MV-4-11 (cell line): ENCODE results near the gene TNRC18.
"Not testable (repeated sequence)": the region's sequence is repeated elsewhere in the genome, so short reads cannot be mapped to it uniquely, and the experiment has no call there.

Source experiments
- DNase-seq: peaks from one replicate; lab custom pipeline; 2025; lab: John Stamatoyannopoulos, UW

The TNRC18 gene

DNA sequence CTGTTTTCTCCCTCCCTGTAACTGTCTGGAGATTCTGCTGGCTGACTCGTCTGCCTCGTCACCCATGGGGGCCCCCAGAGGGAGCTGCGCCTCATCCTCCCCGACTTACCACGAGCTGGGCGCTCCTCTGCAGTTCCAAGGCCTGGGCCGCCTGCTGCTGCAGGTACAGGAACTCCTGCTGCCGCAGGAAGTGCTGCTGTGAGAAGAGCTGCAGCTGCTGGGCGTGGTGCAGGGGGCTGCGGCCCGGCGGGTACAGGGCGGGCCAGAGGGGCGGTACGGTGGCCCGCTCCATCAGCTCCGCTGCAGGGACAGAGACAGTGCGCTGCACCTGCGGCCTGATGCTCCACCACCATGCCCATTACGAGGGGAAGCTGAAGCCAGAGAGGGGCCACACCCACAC is 47.7 kb downstream of the TNRC18 start:
- peak; percentile 10 for DNase-seq

DNA sequence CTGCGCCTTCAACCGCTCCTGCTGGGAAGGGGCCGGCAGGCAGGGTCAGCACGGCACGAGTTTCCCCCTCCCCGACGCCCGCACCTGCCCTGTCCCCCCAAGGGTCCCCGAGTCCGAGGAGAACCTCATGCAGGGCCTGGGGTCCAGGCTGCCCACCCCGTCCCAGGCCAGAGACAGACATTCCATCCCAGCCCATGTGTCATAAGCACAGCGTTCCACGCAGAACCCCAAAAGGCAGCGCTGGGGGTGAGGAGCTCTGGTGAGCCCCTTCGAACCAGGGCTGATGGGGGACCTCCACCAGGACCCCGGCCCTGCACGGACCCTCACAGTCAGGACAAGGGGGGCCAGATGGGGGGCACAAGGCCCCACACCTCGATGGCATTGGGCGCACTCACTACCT is 49.2 kb downstream of the TNRC18 start:
- DNase-seq, result no peak

DNA sequence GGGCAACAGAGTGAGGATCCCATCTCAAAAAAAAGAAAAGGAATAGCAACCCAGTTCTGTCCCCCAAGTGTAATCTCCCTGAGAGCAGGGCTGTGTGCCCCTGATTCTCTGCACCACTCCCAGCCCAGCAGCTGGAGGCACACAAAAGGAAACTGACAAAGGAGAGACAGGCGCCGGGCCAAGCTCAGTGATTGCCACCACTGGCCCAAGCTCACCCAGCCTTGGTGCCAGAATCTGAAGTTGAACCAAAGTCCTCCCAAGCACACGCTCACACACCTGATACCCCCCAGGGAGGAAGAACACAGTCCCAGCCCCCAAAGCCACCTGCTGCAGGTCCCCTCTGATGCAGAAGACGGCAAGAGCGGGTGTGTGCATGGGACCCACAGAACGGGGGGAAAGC is 50.3 kb downstream of the TNRC18 start:
- DNase-seq, result no peak

DNA sequence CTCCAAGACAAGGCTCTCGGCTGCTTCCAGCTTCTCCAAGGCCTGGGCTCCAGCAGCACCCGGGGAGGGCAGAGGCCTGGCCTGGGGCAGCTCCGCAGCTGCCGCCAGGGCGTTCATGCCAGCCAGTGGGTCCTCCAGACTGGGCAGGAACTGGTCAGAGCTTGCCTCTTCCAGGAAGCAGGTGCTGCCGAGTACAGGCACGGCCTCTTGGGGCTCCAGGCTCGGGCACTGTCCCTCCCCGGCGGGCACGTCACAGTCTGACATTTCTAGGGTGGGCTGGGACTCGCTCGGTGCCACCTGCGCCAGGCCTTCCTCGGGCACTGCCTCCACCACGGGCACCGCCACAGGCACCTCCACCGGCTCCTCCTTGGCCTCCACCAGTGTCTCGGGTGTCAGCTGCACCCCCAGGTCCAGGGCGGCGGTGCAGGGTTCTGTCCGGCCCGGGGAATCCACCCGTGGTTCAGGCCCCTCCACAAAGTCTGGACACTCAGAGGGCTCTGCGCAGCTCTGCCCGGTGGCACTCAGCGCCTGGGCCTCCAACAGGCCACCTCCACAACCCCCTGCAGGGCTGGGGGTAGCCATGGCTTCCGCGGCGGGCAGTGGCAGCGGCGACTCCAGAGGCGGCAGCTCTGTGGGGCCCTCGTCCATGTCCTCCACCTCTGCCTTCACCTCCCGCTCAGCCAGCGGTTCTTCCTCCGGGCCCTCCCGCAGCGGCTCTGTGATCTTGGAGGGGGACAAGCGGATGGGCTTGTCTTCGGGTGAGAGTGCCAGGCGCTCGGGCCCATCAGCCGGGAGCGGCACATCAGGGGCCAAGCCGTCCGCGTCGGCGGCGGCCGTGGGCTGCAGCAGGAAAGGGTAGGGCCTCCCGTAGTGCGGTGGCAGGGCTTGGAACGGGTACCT is 52.9 kb downstream of the TNRC18 start:
- no peak for DNase-seq

DNA sequence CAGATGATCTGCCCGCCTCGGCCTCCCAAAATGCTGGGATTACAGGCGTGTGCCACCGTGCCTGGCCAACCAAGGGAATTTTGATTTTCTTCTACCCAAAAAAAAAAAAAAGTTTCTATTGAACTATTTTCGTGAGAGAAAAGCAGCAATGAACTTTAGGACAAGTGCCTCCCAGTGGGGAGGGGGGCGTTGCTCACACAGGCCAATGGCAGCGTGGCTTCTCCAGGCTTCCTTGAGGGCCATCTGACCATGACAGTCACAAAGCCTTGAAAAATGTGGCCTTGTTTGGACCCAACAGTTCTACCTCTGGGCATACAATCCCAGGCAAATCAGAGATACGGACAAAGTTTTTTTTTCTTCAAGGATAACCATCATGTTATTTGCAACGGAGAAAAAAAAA is 56.0 kb downstream of the TNRC18 start:
- DNase-seq, result no peak

DNA sequence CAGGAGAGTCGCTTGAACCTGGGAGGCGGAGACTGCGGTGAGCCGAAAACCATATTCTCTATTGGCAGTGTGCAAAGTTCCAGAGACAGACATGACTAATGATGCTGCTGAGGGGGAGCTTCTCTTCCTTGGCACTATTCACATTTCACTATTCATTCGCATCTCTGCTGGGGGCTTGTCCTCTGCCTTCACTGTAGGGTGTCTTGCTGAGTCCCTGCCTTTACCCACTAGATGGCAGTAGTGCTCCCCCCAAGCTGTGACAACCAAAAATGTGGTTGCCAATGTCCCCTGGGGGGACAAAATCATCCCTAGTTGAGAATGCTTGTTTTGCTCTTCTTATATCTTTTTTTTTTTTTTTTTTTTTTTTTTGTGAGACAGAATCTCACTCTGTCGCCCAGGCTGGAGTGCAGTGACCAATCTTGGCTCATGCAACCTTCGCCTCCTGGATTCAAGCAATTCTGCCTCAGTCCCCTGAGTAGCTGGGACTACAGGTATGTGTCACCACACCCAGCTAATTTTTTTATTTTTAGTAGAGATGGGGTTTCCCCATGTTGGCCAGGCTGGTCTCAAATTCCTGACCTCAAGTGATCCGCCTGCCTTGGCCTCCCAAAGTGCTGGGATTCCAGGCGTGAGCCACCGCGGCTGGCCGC is 57.5 kb downstream of the TNRC18 start:
- peak; percentile 60 for DNase-seq

DNA sequence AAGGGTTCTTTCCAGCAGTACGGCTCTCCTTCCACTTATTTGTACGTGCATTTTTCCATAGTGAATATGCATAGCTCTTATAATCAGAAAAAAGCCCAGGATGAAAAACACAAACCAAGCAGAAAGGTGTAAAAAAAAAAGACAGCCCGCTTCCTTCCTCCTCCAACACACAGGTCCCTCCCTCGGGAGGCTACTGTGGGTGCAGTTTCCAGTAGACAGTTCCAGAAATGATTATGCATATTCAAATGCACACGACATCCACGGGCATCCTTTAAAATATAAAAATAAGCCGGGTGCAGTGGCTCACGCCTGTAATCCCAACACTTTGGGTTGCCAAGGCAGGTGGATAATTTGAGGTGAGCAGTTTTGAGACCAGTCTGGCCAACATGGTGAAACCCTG is 59.9 kb downstream of the TNRC18 start:
- no peak for DNase-seq

DNA sequence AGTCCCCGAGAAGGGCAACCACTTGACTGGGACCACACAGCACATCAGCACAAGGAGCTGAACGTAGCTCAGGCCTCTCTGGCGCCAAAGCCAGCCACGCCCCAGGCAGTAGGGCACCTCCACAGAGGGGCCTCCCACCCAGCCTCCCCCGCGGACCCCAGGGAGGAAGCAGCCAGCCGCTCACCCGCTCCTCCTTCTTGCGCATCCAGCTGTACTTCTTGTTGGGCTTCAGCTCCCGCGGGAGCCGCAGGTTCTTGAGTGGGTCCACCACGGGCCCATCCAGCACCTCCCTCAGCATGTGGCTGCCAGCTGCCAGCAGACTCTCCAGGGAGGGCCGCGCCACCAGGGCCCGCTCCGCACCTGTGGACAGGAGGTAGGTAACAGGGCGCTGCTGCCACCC is 61.2 kb downstream of the TNRC18 start:
- no peak for DNase-seq

DNA sequence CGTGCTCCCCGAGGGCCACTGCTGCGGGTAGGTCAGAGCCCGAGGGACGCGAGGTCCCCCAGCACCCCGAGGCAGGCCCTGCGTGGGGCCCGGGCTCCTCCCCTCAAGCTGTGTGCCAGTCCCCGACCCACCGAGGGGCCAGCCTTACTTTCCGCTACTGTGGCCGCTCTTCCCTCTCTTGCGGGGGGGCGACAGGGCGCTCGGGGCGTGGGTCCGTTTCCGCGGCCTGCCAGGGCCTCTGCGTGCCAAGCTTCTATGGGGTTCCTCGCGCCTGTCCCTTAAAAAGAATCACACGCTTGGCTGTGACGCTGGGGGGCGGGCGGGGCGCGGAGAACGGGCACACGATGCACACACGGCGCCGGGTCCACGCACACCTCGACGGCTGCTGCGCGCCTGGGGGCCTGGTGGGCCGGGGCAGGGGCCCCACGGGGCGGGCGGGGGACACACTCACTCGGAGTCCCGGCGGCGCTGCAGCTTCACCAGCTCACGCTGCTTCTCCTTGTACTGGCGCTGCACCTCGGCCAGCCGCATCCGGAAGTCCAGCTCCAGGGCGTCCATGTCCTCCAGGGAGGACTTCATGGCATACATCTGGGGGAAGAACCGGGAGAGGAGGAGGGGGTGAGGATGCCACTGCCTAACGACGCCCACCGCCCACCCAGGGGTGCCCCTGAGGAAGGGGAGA is 62.0 kb downstream of the TNRC18 start:
- no peak for DNase-seq

DNA sequence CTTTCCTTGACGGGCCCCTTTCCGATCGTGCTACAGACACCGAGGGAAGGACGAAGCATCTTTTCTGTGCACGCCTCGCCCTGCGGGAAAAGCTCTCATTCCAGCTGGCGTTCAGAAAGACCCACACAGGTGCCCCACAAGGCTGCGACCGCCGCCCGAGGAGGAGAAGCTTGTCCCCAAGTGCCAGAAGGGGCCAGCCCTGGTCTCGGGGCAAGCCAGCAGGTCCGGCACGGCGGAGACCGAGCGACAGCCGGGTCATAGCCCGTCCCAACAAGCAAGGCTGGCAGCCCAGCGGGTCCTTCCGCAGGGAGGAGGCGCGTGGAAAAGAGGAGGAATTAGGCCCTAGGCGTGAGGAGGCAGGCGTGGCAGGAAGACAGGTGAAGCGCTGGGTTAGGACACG is 62.7 kb downstream of the TNRC18 start:
- no peak for DNase-seq

DNA sequence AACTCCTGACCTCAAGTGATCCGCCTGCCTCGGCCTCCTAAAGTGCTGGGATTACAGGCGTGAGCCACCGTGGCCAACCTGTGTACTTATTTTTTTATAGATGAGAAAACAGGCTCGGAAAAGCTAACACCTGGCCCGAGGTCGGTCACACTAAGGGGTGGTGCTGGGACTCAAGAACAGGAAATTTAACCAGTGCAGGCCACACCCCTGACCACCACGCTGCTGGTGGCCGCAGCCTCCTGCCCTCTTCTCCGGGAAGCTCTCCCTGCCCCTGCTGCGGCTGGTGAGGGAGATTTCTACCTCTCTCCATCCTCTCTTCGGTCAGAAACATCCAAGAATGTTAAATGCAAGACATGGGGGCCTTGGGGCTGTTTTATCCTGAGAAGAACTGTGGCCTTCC is 63.2 kb downstream of the TNRC18 start:
- DNase-seq, result no peak

DNA sequence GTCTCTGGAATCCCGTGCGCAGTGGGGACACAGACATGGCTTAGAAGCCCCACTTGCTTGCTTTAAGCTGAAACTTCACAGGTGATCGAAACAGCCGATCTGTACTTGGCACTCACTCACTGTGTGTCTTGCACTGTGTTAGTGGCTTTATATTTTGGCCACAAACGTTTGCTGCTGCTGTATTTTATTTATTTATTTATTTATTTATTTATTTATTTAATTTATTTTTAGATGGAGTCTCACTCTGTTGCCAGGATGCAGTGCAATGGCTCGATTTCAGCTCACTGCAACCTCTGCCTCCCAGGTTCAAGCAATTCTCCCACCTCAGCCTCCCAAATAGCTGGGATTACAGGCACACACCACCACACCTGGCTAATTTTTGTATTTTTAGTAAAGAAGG is 63.6 kb downstream of the TNRC18 start:
- DNase-seq, result not testable (repeated sequence)

DNA sequence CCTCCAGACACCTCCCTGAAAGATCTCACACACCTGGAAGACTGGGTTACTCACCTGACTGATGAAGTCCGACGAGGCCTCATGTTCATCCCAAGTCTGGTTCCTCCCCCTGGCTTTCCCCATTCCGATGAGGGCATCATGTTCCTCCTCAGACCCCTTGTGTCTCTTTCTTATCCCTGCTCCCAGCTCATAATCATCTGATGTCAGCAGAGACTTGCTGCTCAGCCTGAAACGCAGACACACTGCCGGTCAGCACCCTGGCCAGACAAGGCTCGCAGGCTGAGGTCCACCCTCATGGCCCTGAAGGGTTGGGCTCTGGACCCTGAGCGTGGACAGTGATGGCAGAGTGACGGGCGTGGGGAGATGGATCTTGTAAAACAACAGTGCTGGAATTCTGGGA is 64.3 kb downstream of the TNRC18 start:
- DNase-seq, result no peak

DNA sequence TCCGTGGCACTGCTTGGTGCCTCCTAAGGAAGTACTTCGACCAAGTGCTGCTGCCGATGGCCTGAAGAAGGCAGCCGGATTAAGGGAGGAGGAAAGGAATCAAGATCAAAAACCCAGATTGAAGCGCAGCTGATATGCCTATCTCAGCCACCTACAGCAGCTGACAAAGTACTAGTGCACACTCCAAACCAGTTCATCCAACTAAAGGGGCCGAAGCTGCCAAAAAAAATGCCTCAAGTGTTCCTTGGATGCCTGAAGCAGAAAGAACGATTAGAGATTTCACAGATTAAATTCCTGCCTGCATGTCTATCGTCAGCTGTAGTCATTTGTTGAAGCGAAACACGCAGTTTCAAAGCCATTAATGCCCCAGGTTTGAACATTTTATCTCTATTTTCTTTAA is 65.7 kb downstream of the TNRC18 start:
- DNase-seq, result no peak

DNA sequence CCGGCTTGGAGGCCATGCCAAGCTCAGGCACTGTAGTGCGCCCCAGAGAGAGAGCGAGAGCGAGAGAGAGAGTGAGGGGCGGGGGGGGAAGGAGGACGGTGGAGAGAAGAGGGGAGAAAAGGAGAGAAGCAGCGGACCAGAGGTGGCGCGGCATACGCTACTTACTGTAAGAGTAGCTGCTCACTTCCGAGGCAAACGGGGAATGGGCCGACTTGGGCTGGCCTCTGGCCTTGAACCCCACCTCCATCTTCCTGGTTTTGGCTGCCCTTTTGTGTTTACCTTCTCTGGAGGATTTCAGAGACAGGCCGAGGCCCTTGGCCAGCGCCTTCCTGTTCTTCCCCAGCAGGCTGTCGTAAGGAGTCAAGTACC is 66.9 kb downstream of the TNRC18 start:
- DNase-seq, result no peak

DNA sequence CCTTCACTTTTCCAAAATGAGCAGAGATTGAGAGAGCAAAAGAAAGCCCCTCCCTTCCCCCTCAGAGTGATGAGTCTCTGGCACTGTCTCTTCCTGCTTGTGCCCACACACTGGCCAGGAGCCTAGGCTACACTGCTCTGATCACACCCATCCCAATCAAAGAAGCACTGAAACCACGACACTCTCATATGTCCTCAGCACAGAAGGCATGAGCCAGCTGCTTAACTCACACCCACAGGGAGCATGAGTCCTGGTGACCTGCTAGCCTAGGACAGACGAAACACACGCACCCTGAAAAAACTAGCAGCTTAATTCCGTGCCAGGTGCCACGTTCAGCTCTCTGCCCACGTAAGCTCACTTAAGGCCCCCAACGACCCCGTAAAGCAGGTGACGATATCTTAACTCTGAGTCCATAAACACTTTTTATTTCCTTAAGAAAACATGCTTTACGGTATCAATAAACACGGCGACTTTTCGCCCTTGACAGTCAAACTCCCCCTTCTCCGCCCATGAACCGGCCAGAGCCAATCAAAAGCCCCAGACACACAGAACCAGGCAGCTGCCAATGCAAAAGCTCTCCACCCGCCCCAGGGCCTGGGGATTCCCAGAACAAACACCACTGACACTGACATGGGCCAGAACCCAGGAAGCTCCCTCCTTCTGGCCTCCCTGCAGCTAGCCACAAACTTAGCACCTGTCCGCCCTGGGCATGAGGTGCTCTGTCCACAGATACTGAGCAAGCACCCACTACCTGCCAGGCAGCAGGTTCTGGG is 69.0 kb downstream of the TNRC18 start:
- DNase-seq, result peak; percentile 7

DNA sequence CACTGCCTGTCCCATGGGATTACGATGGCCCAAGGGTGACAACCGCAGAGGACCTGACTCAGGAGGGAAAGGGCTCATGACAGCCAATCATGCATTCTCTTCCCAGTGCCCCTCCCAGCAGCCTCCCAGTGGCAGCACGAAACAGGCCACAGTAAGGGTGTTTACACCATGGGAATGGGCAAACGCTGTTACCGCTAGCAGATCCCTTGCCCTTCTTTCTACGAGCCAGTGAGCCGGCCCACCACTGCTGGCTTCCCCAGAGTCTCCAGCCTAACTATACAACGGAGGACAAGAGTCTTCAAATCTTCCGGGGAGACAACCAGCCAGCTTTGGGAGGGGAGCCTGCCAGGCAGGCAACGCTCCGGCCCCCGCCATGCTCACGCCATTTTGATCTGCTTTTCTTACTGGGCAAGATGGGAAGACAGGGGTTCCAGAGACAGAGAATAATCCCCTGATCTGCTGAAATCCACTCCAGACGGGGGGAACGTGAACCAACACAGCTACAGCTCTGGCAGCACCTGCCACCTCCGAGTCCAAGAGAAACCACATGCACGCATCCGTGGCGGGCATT is 71.1 kb downstream of the TNRC18 start:
- no peak for DNase-seq

DNA sequence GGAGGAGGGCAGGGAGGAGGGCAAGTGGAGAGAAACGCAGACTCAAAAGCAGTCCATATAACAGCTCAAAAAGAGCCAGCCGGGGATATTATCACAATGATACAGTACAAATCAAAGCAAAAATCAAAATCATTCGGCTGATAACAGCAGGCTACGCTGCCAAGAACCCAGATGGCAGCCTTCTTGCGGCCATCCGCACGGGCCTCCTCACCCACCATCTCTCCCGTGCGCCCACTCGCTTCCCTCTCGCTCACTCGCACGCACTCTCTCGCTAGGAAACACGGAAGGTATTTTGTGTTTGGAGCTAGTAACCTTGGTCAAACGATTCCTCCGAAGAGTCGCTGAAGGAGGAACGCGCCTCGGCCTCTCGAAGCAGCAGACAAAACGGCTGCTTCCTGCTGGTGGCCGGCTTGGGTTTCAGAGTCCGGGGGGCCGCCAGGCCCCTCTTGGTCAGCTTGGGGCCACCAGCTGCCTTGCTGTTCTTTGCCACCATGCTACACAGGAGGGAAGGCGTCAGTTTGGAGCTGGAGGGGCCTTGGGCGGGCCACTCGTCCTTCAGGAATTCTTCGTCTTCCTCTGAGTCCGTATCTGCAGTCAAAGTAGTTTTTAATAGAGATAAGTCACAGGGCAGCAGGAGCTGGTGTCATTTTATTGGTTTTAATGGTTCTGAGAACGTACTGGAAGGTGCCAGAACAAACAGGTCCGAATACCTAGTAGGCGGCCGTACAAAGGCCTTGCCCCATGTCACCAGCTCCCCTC is 71.9 kb downstream of the TNRC18 start:
- DNase-seq, result no peak

DNA sequence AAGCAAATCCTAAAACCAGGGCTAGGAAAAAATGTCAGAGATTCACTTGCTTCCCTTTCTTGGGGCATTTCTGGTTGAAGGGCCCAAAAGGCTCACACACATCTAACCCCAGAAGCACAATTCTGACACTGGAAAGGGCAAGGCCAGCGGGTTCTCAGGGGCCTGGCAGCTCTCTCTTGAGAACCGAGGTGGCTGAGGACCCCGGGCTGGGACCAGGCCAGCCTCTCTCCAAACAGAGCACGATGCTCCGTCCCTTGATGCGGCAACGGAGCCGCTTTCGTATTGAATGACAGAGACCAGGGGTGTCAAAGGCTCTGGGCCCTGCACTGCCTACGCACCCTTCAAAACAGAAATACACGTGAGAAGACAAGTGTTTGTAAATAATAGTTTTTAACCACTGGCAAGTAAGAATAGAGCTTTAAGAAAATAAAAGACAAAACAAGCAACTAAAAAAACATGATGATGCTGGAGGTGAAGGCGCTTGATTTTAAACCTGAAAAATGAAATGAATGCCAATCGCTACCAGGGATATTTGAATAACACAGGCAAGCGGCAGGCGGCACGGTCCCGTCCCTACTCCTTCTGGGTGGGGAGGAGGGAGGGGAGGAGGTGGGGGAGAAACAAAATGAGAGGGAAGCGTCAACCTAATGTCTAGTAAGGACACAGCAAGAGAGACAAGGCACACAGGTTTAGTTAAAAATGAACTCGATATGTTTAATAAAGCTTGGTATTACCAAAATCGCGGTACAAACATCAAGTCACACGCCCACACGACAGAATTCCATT is 72.8 kb downstream of the TNRC18 start:
- no peak for DNase-seq

DNA sequence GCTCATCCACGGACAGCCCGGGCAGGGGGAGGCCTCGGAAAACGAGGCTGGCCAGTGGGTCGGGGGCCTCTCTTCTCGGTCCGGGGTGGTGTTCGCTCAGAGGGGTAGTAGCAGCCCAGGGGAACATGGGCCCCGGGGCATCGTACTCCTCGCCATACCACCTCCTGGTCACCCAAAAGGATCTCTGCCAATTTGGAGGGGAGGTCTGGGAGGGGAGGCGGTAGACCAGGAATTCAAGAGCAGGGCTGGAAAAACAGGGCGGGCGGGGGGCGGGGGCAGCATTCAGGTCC is 73.5 kb downstream of the TNRC18 start:
- DNase-seq, result no peak
